Stimulated activated CD8-positive, alpha-beta memory T cell treated with anti-CD3 and anti-CD28 coated beads, Interleukin-7, amount 100 ng/mL, for 24 hours (primary cell): Measurements from ENCODE around the gene VAV3.
"Not testable (repeated sequence)": the region's sequence is repeated elsewhere in the genome, so short reads cannot be mapped to it uniquely, and the experiment has no call there.

Experiments used
- DNase-seq: peaks from one replicate; pipeline ENCODE4 v3.0.0-alpha.2; 2020; ENCODE audit warnings: low read depth

Gene VAV3

DNA sequence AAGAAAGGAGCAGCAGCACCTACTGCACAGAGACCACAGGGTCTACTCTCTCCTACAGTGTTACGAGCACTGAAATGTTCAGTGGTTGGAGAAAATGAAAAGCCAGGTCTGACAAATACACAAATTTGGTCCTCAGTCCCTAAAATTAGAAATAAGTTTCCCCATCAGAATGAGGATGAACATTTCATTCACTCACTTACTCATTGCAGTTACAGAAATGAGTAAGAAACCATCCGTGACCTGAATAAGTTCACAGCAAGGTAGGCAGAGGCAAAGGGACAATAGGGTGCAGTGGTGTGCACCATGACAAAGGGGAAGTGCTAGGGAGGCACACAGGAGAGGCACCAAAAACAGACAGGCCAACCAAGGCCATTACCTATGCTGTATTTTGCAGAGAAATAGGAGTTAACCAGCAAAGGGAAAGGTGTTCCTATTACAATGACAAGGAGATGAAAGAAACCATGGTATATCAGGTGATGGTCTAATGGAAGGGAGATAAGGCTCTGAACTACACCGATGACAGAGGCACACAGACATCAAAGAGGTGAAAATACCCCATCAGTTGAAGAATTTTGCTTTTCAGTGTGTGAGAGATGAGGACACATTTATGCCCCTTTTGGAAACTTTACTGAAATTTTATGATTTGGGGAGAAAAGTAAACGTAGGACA lies 29.4 kb downstream of the VAV3 start:
- no peak for DNase-seq

DNA sequence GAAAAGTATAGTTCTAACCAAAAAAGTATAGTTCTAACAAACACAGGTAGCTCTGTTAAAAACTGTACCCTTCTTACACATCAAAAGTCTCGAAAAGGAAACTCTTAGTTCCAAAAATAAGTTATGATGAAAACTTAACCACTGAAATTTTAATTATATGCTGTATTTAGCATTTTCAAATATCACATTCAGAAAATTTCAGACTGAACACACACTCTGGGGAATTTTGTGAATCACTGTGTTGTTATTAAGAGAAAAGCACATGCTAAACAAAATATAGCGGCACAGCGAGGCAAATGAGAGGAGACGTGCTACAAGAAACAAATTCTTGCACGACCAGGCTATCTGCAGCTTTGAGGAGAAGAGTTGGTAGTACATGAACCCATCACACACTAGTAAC lies 30.4 kb downstream of the VAV3 start:
- DNase-seq: no peak

DNA sequence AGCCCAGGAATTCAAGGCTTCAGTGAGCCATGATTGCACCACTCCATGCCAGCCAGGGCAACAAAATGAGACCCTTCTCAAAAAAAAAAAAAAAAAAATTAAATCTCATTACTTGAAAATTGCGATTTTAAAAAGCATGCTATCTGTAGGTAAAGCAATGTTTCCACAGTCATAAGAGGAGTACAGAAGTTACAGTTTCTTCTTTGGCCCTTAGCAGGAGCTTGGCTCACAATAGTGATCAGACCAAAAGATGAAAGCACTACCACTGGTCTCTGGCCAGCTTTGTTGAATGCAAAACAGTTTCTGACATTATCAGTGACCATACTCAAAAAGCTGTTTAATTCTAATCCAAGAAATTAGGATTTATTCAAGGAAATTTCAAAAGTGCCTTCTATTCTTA lies 31.2 kb downstream of the VAV3 start:
- no peak for DNase-seq

DNA sequence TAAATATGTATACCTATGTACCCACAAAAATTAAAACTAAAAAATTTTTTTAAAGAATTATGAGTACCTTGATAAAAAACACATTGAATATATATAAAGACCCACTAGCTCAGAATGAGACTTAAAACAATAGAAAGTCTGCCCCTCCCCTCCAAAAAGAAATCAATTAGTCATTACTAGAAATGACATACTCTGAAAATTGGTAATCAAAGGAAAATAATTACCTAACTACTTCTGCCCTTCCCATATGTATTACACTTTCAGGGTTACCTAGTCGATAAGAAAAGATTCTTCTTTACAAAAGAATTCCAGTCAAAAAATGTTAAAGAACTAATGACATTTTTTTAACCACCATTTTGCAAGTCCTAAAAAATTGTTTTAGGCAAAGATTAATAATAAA lies 34.7 kb downstream of the VAV3 start:
- no peak for DNase-seq

DNA sequence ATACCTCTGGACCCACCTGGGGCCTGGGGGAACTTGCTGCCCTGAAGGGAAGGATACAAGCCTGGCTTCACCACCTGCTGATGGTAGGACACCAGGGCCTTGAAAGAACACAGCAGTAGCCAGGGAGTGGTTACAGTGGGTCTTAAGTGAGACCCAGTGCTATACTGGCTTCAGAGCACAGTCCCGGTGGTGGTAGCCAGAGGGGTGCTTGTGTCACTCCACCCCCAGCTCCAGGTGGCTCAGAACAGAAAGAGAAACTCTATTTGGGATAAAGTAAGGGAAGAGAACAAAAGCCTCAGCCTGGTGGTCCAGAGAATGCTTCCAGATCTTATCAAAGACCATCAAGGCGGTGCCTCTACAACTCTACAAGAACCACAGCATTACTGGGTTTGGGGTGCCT lies 37.2 kb downstream of the VAV3 start:
- DNase-seq: no peak

DNA sequence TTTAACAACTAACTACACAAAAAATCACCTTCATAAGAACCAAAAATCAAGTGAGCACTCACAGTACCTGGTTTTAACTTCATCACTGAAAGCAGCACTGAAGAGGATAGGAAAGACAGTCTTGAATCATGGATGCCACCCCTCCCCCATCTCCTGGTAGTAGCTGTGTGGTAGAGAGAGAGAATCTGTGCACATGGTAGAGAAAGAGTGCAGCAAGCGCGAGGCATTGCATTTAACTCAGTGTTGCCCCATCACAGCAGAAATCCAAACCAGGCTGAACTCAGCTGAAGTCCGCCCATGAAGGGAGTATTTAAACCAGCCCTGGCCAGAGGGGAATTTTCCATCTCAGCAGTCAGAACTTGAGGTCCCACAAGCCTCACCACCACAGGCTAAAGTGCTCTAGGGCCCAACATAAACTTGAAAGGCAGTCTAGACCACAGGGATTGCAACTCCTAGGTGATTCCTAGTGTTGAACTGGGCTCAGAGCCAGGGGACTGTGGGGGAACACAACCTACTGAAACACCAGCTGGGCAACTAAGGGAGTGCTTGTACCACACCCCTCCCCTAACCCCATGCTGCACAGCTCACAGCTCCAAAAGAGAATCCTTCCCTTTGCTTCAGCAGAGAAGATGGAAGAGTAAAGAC lies 38.4 kb downstream of the VAV3 start:
- DNase-seq: no peak

DNA sequence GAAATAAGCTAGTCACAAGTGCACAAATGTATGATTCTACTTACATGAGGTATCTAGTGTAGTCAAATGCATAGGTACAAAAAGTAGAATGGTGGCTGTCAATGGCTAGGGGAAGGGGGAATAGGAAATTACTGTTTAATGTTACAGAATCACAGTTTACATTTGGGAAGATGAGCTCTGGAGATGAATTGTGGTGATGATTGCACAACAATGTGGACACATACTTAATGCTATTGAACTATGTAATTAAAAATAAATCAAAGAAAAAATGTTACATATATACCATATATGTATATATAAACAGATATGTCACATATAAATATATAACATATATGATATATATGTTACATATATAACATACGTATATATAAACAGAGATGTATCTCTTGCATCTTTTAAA lies 39.4 kb downstream of the VAV3 start:
- no peak for DNase-seq

DNA sequence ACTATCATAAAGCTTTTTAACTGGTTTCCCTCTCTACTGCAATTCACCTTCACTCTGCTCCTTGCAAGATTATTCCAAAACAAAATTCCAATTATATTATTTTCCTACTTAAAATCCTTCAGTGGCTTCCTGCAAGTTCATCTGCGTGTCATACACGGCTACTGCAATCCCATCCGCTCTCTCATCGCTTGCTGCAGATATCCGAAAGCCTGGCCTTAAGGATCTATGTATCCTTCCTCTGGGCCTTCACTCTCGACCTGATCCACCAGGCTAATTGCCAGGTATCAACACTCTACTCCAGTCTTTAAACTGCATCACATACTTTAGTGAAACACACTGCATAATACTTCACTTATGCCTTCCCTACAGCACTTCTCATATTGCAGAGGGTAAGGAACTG lies 44.0 kb downstream of the VAV3 start:
- no peak for DNase-seq

DNA sequence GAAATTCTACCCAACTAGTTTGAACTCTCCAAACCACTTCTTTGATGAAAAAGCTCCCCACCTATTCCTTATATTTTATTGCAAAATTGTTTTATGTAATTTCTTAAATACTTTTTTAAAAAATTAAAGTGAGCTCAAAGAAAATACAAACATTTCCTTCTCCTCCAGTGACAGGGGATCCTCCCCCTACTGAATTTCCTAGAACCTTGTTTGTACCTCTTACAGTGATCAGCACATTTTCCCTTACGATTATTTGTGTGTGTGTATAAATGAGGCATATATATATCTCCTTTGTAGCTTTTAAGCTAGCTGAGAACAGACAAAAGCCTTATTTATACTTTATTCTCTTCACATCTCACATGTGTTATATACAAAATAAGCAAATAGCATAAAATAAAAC lies 44.4 kb downstream of the VAV3 start:
- no peak for DNase-seq

DNA sequence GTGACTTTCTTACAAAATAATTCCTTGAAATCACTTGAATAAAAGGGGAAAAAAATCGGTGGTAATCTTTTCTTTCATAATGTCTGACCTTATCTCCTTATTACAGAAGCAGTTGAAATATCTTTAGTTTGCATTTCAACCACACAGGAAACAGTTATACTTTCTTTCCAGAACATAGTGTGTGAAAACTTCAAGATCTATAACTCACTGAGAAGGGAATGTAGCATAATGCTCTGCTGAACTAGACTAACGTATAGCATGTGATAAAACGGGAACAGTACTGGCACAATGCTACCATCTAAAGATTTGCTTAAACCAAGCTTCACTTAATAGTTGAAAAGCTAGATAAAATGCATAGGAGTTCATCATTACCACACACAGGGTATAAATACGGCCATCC lies 45.0 kb downstream of the VAV3 start:
- DNase-seq: no peak

DNA sequence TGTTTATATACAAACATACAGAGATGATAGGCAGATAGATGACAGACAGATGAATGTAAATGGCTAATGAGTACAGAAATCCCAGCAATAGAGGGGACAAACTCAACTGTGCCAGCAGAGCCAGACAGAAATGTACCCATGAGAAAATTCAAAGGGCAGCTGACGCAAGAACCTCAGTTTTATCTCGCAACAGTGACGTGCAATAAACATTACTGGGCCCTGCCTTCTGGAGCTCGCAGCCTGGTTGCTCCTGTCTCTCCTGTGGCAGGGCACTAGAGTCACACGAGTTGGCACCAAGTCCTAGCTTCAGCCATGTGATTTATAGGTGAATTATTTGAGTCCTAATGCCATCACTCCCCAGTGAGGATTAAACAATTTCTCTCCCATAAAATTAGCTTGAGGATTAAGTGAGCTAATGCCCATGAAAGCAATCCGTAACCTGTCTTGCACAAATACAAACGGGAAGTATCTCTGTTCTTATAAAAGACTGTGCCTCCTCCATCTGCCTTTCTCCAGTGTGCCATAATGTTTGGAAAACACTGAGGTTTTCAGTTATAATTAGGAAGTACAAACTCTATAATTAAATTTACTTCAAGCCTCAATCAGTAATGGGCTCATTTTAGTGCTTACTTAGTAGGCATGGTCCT lies 50.7 kb downstream of the VAV3 start:
- DNase-seq: no peak

DNA sequence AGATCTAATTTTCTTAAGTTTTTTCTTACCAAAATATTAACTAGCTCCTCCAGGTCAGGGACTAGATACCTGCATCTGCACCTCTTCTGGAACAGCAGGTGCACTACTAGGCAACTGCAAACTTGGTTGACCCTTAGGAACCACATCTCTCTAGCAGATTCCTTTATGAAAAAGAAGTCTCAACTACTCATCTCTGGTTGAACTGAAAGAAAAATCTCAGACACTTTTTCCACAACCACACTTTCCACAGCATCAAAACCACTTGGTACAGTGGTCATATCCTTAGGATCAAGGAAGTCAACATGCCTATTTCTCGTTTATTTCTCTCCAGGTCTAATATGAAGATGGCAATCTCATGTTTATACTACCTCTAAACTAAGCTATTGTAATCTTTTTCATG lies 52.3 kb downstream of the VAV3 start:
- DNase-seq: no peak

DNA sequence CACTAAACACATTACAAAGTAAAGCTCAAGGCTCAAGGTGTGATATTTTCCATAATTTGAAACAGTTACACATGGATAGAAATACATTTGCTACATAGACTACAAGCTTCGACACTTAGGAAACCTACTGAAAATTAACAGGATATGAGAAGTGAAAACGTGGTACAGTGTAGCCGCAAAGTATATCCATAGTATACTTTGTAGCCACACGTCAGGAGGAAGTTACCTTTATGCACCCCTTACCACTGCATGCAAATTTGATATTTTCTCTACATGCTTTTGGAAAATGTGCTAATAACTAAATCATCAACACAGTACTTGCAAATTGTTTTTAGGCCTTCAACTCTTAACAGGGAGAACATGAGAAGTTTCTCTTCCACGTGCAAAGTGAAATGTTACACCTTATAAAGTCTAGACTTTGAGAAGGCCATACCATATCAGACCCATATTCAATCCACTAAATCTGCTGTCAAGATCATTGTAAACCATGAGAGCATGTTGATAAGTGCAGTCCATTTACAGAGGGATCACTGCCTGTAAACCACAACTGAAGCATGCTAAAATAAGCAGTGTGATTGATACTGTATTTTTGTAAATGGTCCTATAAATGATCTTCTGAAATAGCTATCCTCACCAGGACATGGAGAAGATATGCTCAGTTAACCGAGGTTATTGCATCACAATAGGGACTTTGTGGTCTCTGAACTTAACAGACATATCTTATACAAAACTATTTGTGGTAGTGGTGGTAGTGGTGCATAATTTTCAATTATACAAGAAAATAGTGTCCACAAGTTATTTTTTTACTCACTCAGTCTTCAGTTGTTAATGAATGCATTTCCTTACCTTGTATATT lies 64.7 kb downstream of the VAV3 start:
- no peak for DNase-seq

DNA sequence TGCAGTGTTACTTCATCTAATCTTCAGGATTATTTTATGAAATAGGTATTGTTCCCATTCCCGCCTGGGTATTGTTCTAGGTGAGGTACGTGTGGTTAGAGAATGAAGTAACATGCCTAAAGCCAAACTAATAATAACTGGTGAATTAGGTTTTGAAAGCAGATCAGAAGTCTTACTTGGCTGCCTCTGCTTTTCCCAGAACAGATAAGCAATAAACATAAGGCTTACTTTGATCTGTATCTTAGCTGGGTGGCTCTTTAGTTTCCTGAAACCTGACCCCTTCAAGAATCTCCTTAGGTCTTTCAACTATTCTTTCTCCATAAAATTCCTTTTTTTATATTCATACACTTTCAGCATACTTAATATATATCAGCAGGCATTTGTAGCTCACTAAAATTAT lies 65.3 kb downstream of the VAV3 start:
- no peak for DNase-seq

DNA sequence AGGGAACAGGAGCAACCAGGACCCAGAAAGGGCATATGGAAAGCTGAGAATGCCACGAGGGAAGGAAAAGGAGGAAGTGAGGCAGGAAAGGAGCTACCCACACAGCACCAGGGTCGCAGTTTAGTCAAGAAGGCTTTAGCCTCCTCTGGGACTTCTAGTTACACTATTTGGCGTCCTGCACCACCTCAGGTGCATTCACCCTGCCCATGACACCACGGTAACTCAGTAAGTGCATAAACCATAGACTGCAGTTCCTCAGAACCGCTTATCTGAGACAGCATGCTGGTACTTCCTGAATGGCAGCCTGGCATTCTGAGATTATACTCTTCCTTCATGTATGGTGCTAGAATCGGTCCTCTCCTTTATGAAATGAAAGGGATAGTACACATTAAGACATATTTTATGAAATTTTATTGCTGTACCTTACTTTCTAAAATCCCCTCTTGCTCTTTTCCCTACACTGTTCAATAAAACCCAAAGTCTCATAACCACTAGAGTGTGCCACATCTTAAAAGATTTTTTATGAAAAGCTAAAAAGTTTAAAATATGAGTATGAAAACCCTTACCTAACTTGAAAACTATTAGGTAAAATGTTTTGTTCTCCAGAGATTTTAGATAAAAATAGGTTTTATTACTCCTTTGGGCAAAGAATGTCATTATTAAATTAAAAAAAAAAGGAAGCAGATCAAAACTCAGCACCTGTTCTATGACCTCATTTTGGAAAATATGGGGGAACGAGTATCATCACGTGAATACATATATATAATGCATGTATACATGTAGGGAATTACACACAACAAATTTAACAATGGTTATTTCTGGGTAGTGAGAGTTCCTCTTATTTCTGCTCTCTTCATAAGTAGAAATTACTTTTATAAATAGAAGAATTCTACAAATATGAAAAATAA lies 67.3 kb downstream of the VAV3 start:
- peak; percentile 2 for DNase-seq

DNA sequence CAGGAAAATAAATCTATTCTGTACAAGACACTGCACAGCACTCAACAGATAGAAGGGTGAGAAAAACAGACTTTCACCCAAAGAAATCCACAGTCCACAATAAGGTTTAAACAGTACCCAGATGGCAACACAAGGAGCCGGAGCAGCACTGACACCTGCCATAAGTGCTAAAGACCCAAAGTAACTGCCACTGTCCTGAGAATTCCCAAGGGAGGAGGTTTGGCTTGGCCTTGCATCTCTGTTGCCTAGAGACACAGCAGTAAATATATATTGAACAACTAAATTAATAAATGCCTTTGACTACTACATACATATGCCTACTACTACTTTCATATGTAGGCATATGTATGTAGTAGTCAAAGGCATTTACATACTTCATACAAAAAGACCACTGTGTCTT lies 68.0 kb downstream of the VAV3 start:
- DNase-seq: no peak

DNA sequence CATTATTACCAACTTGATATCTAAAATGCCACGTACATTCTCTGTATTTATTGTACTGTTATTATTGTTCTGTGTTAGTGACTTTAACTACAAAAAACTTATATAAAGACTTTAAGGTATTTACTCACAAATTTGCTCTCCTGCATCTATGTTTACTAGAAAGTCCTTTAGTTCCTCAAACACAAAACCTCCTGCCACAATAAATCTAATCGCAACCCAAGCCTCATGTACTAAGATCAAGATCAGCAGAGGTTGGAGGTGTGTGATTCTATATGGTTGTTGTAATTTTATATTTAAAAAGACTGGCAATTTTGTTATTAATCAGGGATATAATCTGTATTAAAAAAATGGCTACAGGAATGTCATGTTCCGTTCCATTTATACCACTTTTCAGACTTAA lies 68.6 kb downstream of the VAV3 start:
- no peak for DNase-seq

DNA sequence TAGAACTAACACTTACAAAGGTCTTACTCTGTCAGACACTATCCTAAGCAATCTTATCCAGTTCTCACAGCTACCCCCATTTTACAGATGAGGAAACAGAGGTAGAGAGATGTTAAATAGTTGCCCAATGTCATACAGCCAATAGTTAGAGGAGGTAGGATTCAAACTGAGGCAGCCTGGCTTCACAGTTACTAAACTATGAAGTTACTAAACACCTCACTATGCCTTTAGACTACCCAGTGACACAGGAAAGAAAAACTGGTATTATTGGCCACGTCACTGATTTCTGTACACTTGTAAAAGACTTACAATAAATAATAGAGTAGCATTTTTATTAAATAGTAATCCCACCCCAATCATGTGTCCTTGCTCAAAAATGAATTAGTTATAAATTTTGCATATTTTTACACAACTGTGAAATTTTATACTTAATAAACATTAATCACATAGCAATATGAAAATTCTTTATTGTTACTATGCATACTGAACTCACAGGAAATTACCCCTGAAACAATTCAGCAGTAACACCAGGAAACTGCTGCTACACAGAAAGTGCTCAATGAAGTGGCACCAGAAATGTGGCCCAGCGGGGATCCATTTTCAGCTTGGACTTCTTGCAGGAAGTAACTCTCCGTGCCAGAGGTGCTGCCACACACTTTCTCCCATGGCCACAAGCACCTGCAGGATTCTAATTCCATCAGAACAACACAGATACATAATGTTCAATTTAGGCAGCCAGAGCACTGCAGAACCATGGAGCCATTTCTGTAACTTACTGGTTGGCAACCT lies 69.4 kb downstream of the VAV3 start:
- DNase-seq: no peak

DNA sequence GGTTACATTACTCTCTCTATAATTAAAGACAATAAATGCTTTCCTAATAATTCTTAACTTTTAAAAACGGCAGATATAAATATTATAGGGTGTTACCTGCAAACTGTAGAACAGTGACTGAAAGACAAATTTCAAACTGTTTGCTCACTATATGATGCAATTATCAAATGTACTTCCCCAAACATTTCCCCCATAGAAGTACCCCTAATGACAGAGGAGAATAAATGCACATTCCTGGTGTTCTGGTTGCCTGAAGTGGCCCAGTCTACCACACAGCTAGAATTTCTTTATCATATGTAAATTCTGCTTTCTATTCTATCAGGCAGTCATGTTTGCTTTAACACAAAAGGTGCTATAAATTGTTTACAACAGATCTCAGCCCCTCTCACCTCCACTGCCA lies 70.4 kb downstream of the VAV3 start:
- no peak for DNase-seq

DNA sequence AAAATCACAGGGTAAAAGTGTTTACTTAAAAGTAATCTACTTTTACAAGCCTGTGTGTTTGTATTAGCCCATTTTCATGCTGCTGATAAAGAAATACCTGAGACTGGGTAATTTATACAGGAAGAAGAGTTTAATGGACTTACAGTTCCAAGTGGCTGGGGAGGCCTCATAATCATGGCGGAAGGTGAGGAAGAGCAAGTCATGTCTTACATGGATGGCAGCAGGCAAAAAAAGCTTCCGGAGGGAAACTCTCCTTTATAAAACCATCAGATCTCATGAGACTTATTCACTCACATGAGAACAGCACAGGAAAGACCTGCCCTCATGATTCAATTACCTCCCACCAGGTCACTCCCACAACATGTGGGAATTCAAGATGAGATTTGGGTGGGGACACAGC lies 71.6 kb downstream of the VAV3 start:
- DNase-seq: not testable (repeated sequence)

DNA sequence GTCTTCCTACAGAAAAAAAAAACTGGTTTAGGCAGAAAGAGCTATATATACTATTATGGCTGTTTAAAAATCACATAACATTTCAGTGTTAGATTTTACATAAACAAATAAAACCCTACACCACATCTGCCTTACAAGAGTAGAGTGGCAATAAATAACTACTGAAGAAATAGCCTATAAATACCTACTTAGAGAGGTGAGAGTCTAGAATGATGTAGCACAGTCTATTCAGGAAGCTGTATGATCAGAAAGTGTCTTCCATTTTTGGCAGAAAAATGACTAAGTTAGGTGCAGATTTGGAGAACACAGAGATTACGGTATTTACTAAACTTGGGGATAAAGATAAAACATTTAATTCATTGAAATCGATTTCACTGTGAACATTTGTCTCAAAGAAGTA lies 75.5 kb downstream of the VAV3 start:
- DNase-seq: no peak
